Right ventricle myocardium inferior (tissue), 1 donor: Measurements from ENCODE around the gene OAF. TPM values are rescaled to one million over a fixed set of nuclear protein-coding genes. Genes with fewer than 3 reads are reported as not detected.

Experiments
- ATAC-seq: fragments of 200-7000 bp; cut with Tn5 transposase; one replicate; pipeline ENCODE4 v1.9.1; 2020; ENCODE audit warnings: mild to moderate bottlenecking, moderate library complexity
- DNase-seq: peaks from one replicate; pipeline ENCODE4 v3.0.0; 2021; ENCODE audit errors: missing footprints
- intact Hi-C: fragments of 100-400 bp; cut with DNase I; formaldehyde crosslinking; loops from one replicate; pipeline ENCODE4 v1.11.0; 2022
- total RNA-seq: library from RNA; stranded (reverse); fragmentation: NEBNext Ultra II Directional; extraction: Animal tissue kit (Norgen Biotek cat#: 25700); gene quantifications from one replicate; pipeline ENCODE4 v1.2.1, GENCODE V29; 2021
- donor health status: DM: no; HTN: yes; CAD: no; lungs with severe emphysema.

Gene OAF
- total RNA-seq, 1 donor from 2014 or later = 34.5 TPM

- intact Hi-C loops = no loop called here
- DNase-seq (no peak), ATAC-seq (no peak)
Observed at GRCh38 chr11:120197977-120198376, 12.9 kb upstream of the OAF start.

- no peak for ATAC-seq
- intact Hi-C loops = no loop called here
- DNase-seq = no peak
Observed at GRCh38 chr11:120198403-120198786, 12.4 kb upstream of the OAF start.

GRCh38 chr11:120198787-120199469 is 11.9 kb upstream of the OAF start:
- intact Hi-C loops = no loop called here
- DNase-seq (no peak), ATAC-seq (no peak)

GRCh38 chr11:120199613-120200012 is 11.2 kb upstream of the OAF start:
- ATAC-seq = no peak
- intact Hi-C loops = no loop called here
- DNase-seq = peak; percentile 22

GRCh38 chr11:120200677-120201076 is 10.2 kb upstream of the OAF start:
- intact Hi-C loops = no loop called here
- ATAC-seq = no peak

GRCh38 chr11:120201653-120202052 is 9.2 kb upstream of the OAF start:
- intact Hi-C loops = no loop called here
- ATAC-seq = no peak
- no peak for DNase-seq

More at GRCh38 chr11:120200677-120201076, 10.2 kb upstream of the OAF start:
- no peak for DNase-seq

GRCh38 chr11:120203626-120204025 is 7.2 kb upstream of the OAF start:
- DNase-seq (no peak), ATAC-seq (no peak)
- intact Hi-C loops = no loop called here

GRCh38 chr11:120205596-120206161 is 5.2 kb upstream of the OAF start:
- ATAC-seq = no peak
- DNase-seq = no peak
- intact Hi-C loops = no loop called here

- DNase-seq (peak; percentile 3), ATAC-seq (no peak)
- intact Hi-C loops = no loop called here
Observed at GRCh38 chr11:120207512-120207911, 3.3 kb upstream of the OAF start.

GRCh38 chr11:120208001-120208441 is 2.8 kb upstream of the OAF start:
- DNase-seq (peak; percentile 44), ATAC-seq (no peak)
- intact Hi-C loops = no loop called here

- no peak for ATAC-seq
- DNase-seq = peak; percentile 68
- intact Hi-C loops = no loop called here
Observed at GRCh38 chr11:120208777-120209176, 2.1 kb upstream of the OAF start.

GRCh38 chr11:120209746-120210625 is 846 bp upstream of the OAF start:
- DNase-seq = peak; percentile 77
- no peak for ATAC-seq
- intact Hi-C loops = loop anchor here (2.0 kb wide), 1 partner anchor 25 kb away; no protein-coding TSS in a partner anchor

- intact Hi-C loops = loop anchor here (2.0 kb wide), 1 partner anchor 27 kb away; no protein-coding TSS in a partner anchor
Observed at GRCh38 chr11:120211522-120212258, 858 bp downstream of the OAF start.

GRCh38 chr11:120212259-120212878 is 1.5 kb downstream of the OAF start:
- DNase-seq (peak; percentile 34), ATAC-seq (no peak)
- intact Hi-C loops = no loop called here

More at GRCh38 chr11:120211522-120212258, 858 bp downstream of the OAF start:
- no peak for ATAC-seq
- DNase-seq = peak; percentile 49

- DNase-seq (peak; percentile 9), ATAC-seq (no peak)
- intact Hi-C loops = no loop called here
Observed at GRCh38 chr11:120212926-120213325, 2.1 kb downstream of the OAF start.

GRCh38 chr11:120214581-120214980 is 3.7 kb downstream of the OAF start:
- ATAC-seq = no peak
- intact Hi-C loops = no loop called here
- no peak for DNase-seq

GRCh38 chr11:120215634-120216033 is 4.8 kb downstream of the OAF start:
- intact Hi-C loops = no loop called here
- DNase-seq = no peak
- peak; percentile 33 for ATAC-seq

GRCh38 chr11:120216426-120217102 is 5.7 kb downstream of the OAF start:
- ATAC-seq = no peak
- DNase-seq = peak; percentile 44
- intact Hi-C loops = no loop called here
